Body of pancreas (tissue), 4 donors: ENCODE results near the gene ASTN1. TPM values are rescaled to one million over a fixed set of nuclear protein-coding genes. Genes with fewer than 3 reads are reported as not detected.

Experiments used
- ATAC-seq: fragments of 150-250 bp; one replicate; pipeline ENCODE4 v1.9.1; 2016
- DNase-seq, 4 donors: peaks; one replicate each; pipeline ENCODE4 v3.0.0-alpha.2; 2019
- H3K27ac ChIP-seq, 4 donors: fragments of 200-600 bp; sonication (generic); 1 replicate in 3 of 4; 2 replicates in 1 of 4; pipeline versions ENCODE4 v1.5.1 to v1.6.1; 2016 to 2019; ENCODE audit warnings: mild to moderate bottlenecking in 1 of 4, mixed read lengths in 1 of 4, moderate library complexity in 1 of 4
- H3K27me3 ChIP-seq, 2 donors: fragments of 200-600 bp; sonication (generic); one replicate each; pipeline ENCODE4 v1.6.0; 2016; ENCODE audit warnings: mild to moderate bottlenecking in 1 of 2
- H3K36me3 ChIP-seq, 2 donors: fragments of 200-600 bp; sonication (generic); replicated peaks in 1 of 2; 2 replicates each; pipeline ENCODE4 v1.5.1; 2016; ENCODE audit warnings: low read depth in 2 of 2; ENCODE audit not compliant: insufficient read depth in 1 of 2
- H3K4me1 ChIP-seq: fragments of 200-600 bp; sonication (generic); one replicate; pipeline ENCODE4 v1.6.0; 2016
- H3K4me3 ChIP-seq, 2 donors: fragments of 200-600 bp; sonication (generic); 1 replicate in 1 of 2; 2 replicates in 1 of 2; pipeline ENCODE4 v1.5.1; 2016 to 2019
- H3K9me3 ChIP-seq, 3 donors: fragments of 200-600 bp; sonication (generic); 1 replicate in 2 of 3; 2 replicates in 1 of 3; pipeline ENCODE4 v1.5.1; 2016
- POLR2A ChIP-seq, 3 donors: fragments of 450-650 bp; IDR thresholded peaks; one replicate each; pipeline ENCODE4 v1.6.1; 2016; ENCODE audit warnings: antibody characterized with exemption in 3 of 3, mild to moderate bottlenecking in 2 of 3
- WGBS, 2 donors: methylation state at CpG; one replicate each; pipeline ENCODE4 v1.1.5; 2017; 5-methylcytosine and 5-hydroxymethylcytosine counted together
- intact Hi-C: fragments of 100-400 bp; cut with DNase I; formaldehyde crosslinking; loops from one replicate; pipeline ENCODE4 v1.15.1; 2023
- total RNA-seq, 2 donors: library from RNA; depleted of rRNA; stranded (reverse); fragments of >200 nt; gene quantifications; one replicate each; pipeline ENCODE4 v1.1.0, GENCODE V29; 2016
- TF ChIP-seq, protein P1 (sequence below), 7 experiments: fragments of 450-650 bp in 4 of 7; fragments of 200-600 bp in 3 of 7; sonication (generic) in 3 of 7; IDR thresholded peaks; one replicate each; pipeline ENCODE4 v1.5.1; 2016 to 2019; ENCODE audit warnings: antibody characterized with exemption in 7 of 7

ASTN1 gene
- total RNA-seq, 2 donors from 2014 or later = 0.66 to 0.78 TPM

DNA sequence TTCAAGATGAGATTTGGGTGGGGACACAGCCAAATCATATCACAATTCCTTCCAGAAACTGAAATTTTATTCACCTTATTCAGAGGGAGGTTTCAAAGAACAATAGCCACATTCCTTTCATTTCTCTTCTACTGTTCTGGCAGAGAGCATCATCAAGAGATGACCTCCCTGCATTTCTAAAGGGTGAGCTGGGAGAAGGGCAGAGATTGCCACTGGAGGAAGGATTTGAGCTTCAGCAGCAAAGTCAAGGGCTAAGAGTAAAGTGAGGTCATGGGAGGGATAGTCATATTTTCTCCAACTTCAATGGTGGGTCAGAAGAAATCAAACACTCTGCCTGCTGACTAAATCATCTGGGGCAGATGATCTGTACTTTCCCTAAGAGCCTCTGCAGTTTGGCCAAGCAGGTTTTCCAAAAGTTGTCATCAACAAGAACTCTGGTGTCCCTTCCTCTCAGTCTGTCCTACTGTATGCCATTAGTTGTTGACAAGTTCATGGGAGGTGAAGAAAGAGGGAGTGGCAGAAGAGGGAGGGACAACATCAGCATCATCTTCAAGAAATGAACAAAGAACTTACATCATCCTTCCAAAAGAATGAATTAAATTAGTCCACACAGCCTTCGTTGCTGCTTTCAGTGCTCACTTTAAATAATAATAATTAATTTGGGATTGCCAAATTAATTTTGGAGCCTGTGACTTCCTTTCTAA, 298.3 kb downstream of the ASTN1 start:
- WGBS, 2 donors = 54 to 69% methylated on average over 1 of the region's 1 CpG
- Histone ChIP-seq H3K36me3 (no peaks in the 10 kb centered on the region), H3K27ac (no peak overlapping the region), H3K4me3 (no peak overlapping the region), H3K27me3 (no peaks in the 10 kb centered on the region), H3K4me1 (no peaks in the 10 kb centered on the region), H3K9me3 (no peaks in the 10 kb centered on the region)
- TF ChIP-seq, protein P1, sequence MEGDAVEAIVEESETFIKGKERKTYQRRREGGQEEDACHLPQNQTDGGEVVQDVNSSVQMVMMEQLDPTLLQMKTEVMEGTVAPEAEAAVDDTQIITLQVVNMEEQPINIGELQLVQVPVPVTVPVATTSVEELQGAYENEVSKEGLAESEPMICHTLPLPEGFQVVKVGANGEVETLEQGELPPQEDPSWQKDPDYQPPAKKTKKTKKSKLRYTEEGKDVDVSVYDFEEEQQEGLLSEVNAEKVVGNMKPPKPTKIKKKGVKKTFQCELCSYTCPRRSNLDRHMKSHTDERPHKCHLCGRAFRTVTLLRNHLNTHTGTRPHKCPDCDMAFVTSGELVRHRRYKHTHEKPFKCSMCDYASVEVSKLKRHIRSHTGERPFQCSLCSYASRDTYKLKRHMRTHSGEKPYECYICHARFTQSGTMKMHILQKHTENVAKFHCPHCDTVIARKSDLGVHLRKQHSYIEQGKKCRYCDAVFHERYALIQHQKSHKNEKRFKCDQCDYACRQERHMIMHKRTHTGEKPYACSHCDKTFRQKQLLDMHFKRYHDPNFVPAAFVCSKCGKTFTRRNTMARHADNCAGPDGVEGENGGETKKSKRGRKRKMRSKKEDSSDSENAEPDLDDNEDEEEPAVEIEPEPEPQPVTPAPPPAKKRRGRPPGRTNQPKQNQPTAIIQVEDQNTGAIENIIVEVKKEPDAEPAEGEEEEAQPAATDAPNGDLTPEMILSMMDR (IDR thresholded peaks at IDR 0.05) = no peak
- TF ChIP-seq POLR2A (IDR thresholded peaks at IDR 0.05) = no peak
- intact Hi-C loops = loop anchor here (10.0 kb wide), 1 partner anchor 491 kb away; no protein-coding TSS in a partner anchor
- no peak for ATAC-seq
- DNase-seq = no peak

DNA sequence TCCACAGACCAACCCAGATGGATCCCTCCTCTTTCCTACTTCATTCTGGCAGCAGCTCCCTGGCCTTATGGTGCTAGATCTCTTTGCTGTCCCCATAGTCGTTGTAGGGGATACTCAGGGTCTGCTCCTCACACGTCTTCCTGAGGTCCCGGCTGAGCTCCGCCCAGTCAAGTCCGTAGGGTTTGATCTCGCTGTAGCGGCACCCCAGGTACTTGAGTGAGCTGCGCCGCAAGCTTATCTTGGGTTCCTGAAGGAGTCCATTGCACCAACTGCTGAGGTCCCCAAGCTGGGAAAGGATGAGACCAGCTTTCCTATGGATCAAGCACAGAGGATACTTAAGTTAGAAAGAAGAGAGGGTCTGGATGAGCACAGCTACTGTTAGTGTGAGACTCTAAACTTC, 300.3 kb downstream of the ASTN1 start:
- no peak for ATAC-seq
- no peak overlapping the region for H3K27ac ChIP-seq
- no peak for TF ChIP-seq POLR2A (IDR thresholded peaks at IDR 0.05)
- TF ChIP-seq, protein P1 (IDR thresholded peaks at IDR 0.05) = no peak
- no peaks in the 10 kb centered on the region for H3K36me3 ChIP-seq
- DNase-seq = no peak
- H3K9me3 ChIP-seq = no peaks in the 10 kb centered on the region
- H3K4me3 ChIP-seq = no peak overlapping the region
- no peaks in the 10 kb centered on the region for H3K4me1 ChIP-seq
- intact Hi-C loops = loop anchor here (10.0 kb wide), 1 partner anchor 489 kb away; no protein-coding TSS in a partner anchor
- 87 to 90% methylated on average over 9 of the region's 9 CpGs for WGBS, 2 donors
- H3K27me3 ChIP-seq = no peaks in the 10 kb centered on the region

DNA sequence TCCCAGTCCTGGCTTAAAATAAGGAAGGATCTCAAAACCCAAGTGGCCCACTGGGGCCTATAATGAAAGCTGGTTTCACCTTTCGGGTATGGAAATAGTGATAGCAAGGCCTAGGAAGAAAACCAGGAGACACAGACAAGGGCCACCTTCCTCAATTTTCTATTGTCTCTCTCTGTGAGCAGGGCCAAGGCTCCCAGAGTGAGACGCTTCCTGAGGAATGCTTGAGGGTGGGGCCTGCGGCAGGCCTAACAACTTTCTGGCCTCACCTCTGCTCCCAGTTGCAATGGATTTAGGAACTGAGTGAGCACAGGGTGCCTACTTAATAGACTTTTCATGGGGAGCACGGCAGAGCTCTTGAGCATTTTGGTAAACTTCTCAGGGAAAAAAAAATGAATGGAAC, 300.9 kb downstream of the ASTN1 start:
- 84% methylated on average over 4 of the region's 4 CpGs for WGBS, 2 donors
- Histone ChIP-seq H3K27me3 (no peaks in the 10 kb centered on the region), H3K36me3 (no peaks in the 10 kb centered on the region), H3K4me1 (no peaks in the 10 kb centered on the region), H3K27ac (no peak overlapping the region), H3K4me3 (no peak overlapping the region), H3K9me3 (no peaks in the 10 kb centered on the region)
- DNase-seq (no peak), ATAC-seq (no peak)
- intact Hi-C loops = loop anchor here (10.0 kb wide), 1 partner anchor 489 kb away; no protein-coding TSS in a partner anchor
- TF ChIP-seq POLR2A (IDR thresholded peaks at IDR 0.05) = no peak
- TF ChIP-seq, protein P1 (IDR thresholded peaks at IDR 0.05) = no peak

DNA sequence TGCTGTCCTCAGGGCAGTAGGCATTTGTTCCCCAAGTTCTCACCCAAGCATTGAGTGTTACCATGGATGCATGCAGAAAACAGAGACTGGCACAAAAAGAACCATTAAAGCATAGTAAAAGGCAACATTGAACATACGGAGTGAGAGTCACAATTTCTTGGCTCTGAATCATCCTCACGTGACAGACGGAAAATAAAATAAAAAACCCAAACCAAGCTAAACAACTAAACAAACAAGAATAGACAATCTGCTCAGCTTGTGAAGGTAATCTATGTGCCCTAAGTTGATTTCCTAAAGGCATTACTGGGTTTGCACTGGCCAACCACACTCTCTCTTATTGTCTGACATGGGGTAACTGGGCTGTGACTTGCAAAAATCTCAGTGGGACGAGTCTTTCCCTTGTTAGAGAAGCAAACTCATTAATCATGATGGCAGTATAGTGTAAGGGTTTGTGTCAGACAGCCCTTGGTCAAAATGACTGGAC, 306.0 kb downstream of the ASTN1 start:
- no peaks in the 10 kb centered on the region for H3K27me3 ChIP-seq
- TF ChIP-seq POLR2A (IDR thresholded peaks at IDR 0.05) = no peak
- TF ChIP-seq, protein P1 (IDR thresholded peaks at IDR 0.05) = no peak
- WGBS, 2 donors = 57 to 59% methylated on average over 4 of the region's 4 CpGs
- peaks cover 13% of the 10 kb centered on the region for H3K4me1 ChIP-seq
- no peak overlapping the region for H3K4me3 ChIP-seq
- no peaks in the 10 kb centered on the region for H3K36me3 ChIP-seq
- ATAC-seq = no peak
- no peaks in the 10 kb centered on the region for H3K9me3 ChIP-seq
- intact Hi-C loops = no loop called here
- DNase-seq = no peak
- H3K27ac ChIP-seq = no peak overlapping the region

DNA sequence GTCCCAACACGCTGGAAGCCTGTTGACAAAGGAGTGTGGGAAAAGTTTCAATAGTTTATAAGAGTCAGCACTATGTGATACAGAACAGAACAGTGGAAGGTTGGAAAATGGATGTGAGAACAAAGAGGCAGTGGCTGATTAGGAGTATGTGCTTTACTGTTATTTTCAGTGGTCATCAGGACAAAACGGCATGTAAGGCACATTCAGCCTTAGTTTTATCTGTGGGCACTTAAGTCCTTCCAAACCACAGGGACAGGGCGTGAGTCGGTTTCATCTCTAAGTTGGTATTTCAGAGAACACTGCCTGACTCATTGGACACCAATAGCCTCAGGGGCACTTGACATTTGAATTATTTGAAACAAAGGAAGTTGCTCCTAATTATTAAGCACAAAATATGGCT, 306.9 kb downstream of the ASTN1 start:
- no peaks in the 10 kb centered on the region for H3K36me3 ChIP-seq
- peaks cover 13% of the 10 kb centered on the region for H3K4me1 ChIP-seq
- H3K27me3 ChIP-seq = no peaks in the 10 kb centered on the region
- H3K4me3 ChIP-seq = no peak overlapping the region
- intact Hi-C loops = no loop called here
- TF ChIP-seq, protein P1 (IDR thresholded peaks at IDR 0.05) = no peak
- TF ChIP-seq POLR2A (IDR thresholded peaks at IDR 0.05) = no peak
- no peaks in the 10 kb centered on the region for H3K9me3 ChIP-seq
- no peak for ATAC-seq
- DNase-seq = no peak
- WGBS, 2 donors = 73 to 84% methylated on average over 4 of the region's 4 CpGs
- no peak overlapping the region for H3K27ac ChIP-seq
